ENCODE measurements around the gene ZIC3. TPM values are rescaled to one million over a fixed set of nuclear protein-coding genes. Genes with fewer than 3 reads are reported as not detected.

The ZIC3 gene
- total RNA-seq, 1 experiment from 2014 or later = not detected

GRCh38 chrX:137587151-137587550 is 21.2 kb downstream of the ZIC3 start:
- H3K36me3 ChIP-seq (ENCODE audit: control insufficient read depth in 1 of 2, insufficient read depth in 2 of 2, low read length in 2 of 2) = no peaks in the 10 kb centered on the region
- no peaks in the 10 kb centered on the region for H3K79me2 ChIP-seq (ENCODE audit: insufficient read depth, low read length)
- BruUV-seq (replicated peaks) = no TSS peak
- H3K27me3 ChIP-seq (ENCODE audit: insufficient read depth, low read length) = no peaks in the 10 kb centered on the region
- DNase-seq (ENCODE audit: low read depth, low spot score) (no peak), ATAC-seq (no peak)
- H3K4me3 ChIP-seq (replicated peaks in 1 of 2; ENCODE audit: low read depth in 1 of 2, low read length in 2 of 2) = no peak overlapping the region
- H3K27ac ChIP-seq (ENCODE audit: low read depth, low read length) = no peak overlapping the region
- H3K9me2 ChIP-seq (ENCODE audit: insufficient read depth) = no peaks in the 10 kb centered on the region
- no peaks in the 10 kb centered on the region for H3K4me1 ChIP-seq (ENCODE audit: control insufficient read depth in 1 of 2, insufficient read depth in 2 of 2, low read length in 2 of 2)
- intact Hi-C loops (cut with micrococcal nuclease) = no loop called here
- H2AFZ ChIP-seq (ENCODE audit: low read depth, low read length, poor library complexity, severe bottlenecking) = no peak overlapping the region
- ChIA-PET POLR2A (no interaction called here), CTCF (no interaction called here), RAD21 (ENCODE audit: low non-redundant PET in 1 of 2, low total read pairs in 2 of 2, uncharacterized antibody in 2 of 2, unreplicated experiment in 2 of 2) (no interaction called here)
- no peak overlapping the region for H3K4me2 ChIP-seq (ENCODE audit: low read length)
- no peaks in the 10 kb centered on the region for H4K20me1 ChIP-seq (ENCODE audit: insufficient read depth)
- TF ChIP-seq CEBPB (IDR thresholded peaks at IDR 0.05; ENCODE audit: low read depth) (no peak), ZNF274 (IDR thresholded peaks at IDR 0.05; ENCODE audit: low read depth, low read length) (no peak), ZFX (IDR thresholded peaks at IDR 0.05) (no peak), POLR2A (IDR thresholded peaks at IDR 0.05; ENCODE audit: borderline replicate concordance, extremely low read depth, insufficient read depth, insufficient read length) (no peak), EZH2 (IDR thresholded peaks at IDR 0.05) (no peak), FOSL1 (IDR thresholded peaks at IDR 0.05; ENCODE audit: low read depth) (no peak), SRF (IDR thresholded peaks at IDR 0.05; ENCODE audit: low read depth) (no peak), EZH2phosphoT487 (IDR thresholded peaks at IDR 0.05; ENCODE audit: borderline replicate concordance) (no peak), ELF1 (IDR thresholded peaks at IDR 0.05; ENCODE audit: borderline replicate concordance, low read depth) (no peak), POLR2AphosphoS5 (IDR thresholded peaks at IDR 0.05; ENCODE audit: low read depth, low read length) (no peak), SP1 (IDR thresholded peaks at IDR 0.05; ENCODE audit: low read depth) (no peak), CTCF (IDR thresholded peaks at IDR 0.05 in 2 of 3, conservative IDR thresholded peaks at IDR 0.05 in 1 of 3; ENCODE audit: borderline replicate concordance in 1 of 3, insufficient read depth in 1 of 3, low read depth in 2 of 3, low read length in 2 of 3) (no peak), ZBTB33 (IDR thresholded peaks at IDR 0.05; ENCODE audit: extremely low read depth, insufficient replicate concordance, low read length) (no peak)
- no peak overlapping the region for H3K9ac ChIP-seq (ENCODE audit: low read length)
- H3K9me3 ChIP-seq (ENCODE audit: control insufficient read depth in 1 of 2, insufficient read depth in 1 of 2, low read depth in 1 of 2, low read length in 2 of 2) = no peaks in the 10 kb centered on the region

Data from HCT116 (cell line).